COR-L47 (cell line): ENCODE data around the gene TKTL1.
"Not testable (repeated sequence)": the region's sequence is repeated elsewhere in the genome, so short reads cannot be mapped to it uniquely, and the experiment has no call there.

ENCODE experiments used
- DNase-seq: peaks from one replicate; lab custom pipeline; 2025; lab: John Stamatoyannopoulos, UW

The TKTL1 gene

DNA sequence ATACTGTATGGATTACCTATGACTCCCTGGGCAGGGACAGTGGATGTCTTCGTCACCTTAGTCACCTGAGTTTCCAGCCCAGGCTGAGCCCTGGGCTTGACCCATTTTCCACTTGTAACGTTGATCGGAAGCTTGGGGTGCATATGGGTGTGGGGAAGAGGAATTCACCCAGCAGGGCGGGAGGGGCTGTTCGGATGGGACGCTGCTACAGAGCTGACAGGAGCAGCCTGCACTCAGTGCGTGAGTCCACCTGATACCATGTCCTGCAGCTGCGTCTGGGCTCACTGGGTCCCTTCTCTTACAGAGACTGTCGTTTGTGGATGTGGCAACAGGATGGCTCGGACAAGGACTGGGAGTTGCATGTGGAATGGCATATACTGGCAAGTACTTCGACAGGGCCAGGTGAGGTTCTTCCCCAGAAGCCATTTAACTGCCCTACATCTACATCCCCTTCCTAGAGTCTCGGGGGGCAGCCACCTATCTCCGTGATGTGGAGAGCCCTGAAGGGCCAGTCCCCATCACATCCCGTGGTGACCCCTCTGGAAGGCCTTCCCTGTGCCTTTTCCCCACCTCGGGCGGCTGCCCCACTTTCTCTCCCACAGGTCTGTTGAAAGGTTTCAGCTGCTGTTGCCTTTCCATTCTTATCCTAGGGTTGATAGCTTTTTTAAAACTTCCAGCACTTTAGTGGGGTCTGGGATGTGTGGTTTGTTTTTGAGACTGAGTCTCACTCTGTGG is 13.6 kb downstream of the TKTL1 start:
- DNase-seq, result no peak

DNA sequence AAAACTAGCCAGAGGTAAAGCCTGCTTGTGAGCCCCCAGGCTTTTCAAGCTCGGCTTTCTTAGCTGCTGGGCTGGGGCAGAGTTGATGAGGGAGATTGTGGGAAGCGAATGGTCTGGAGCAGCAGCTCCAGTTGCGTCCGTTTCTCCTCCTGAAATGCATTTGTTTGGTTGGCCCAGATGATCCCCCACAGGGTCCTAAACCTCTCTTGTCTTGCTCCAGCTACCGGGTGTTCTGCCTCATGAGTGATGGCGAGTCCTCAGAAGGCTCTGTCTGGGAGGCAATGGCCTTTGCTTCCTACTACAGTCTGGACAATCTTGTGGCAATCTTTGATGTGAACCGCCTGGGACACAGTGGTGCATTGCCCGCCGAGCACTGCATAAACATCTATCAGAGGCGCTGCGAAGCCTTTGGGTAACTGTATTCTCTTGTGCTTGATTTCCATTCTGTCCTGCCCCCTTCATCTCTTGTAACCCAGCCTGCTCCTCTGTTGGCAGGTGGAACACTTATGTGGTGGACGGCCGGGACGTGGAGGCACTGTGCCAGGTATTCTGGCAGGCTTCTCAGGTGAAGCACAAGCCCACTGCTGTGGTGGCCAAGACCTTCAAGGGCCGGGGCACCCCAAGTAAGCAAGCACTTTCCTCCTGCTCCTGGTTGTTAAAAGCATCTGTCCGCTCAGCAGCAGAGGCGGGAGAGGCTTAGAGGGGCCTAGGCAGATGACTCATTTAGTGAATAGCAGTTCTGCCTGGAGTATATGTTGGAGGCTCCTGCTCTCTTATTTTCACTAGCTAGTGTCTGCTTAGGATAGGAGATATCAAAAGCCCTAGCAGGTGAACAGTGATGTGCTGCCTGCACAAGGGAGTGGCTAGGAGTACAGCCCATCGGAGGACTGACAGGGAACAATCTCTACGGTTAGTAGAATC is 15.3 kb downstream of the TKTL1 start:
- DNase-seq, result no peak

DNA sequence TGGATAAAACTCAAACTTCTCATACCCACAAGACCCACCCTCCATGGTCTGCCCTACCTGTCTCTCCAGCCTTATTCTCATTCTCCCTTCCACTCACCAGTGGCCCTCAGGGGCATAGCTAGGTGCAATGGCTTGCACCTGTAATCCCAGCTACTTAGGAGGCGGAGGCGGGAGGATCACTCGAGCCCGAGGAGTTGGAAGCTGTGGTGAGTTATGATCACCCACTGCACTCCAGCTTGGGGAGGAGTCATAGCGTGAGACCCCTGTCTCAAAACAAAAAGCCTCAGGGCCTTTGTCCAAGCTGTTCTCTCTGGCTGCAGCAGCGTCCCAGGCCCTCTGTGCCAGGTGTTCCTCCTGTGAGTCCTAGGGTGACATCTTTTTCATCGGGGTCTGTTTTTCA is 16.5 kb downstream of the TKTL1 start:
- DNase-seq, result no peak

DNA sequence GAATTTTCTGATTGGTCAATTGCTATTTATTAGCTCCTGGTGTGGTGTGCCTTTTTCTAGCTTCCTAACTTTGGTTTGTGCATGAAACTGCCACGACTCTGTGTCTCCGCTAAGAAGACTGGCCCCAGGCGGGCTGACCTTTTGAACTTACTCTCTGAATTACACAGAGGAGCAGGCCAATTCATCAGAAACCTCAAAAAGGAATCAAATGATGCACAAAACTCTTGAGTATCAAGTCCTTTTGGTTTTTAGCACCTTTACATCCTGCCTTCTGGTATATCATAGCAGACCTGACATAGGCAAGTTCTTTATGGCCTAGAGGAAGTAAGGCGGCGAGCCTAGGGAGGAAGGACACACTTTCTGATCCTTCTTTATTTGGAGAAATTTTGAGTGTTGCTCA is 17.6 kb downstream of the TKTL1 start:
- no peak for DNase-seq

DNA sequence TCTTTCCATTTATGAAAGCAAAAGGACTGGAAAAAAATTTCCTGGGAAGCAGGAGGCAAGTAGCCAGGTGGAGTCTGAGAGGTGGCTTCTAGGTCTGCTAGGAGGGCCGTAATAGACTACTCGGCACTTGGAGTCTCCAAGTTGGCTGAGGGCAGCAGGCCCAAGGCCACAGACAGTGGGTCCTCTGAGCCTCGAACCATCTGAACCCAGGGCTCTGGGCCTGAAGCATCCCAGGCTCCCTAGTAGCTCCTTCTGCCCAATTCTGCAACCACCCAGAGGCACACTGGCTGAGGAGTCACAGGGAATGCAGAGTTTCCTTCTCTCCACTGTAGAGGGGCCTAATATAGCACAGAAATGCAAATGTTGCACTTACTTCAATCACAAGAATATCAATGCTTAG is 19.8 kb downstream of the TKTL1 start:
- DNase-seq, result no peak

DNA sequence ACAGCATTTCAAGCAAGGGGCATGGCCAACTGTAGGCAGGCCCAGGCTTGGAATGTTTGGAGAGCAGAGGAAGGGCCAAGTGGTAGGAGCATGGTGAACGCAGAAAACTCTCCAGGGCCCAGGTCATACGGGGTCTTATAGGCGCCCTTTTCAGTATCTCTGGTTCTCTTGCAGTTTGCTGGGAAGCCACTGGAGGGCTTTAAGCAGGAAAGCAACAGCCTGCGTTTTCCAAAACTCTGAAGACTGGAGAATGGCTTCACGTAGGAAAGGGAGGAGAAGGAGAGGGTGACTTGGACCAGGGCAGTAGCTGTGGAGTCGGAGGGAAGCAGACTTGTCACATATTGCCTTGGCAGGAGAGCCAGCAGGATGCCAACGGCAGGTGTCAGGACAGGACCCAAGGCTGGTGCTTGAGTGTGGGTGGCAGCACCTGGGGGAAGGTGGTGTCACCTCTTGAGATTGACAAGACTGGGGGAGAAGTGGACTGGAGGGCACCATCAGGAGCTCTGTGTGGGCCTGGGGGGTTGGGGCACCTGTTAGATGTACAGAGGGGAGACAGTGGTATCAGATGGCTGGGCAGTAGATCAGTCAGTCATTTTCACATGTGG is 21.9 kb downstream of the TKTL1 start:
- no peak for DNase-seq

DNA sequence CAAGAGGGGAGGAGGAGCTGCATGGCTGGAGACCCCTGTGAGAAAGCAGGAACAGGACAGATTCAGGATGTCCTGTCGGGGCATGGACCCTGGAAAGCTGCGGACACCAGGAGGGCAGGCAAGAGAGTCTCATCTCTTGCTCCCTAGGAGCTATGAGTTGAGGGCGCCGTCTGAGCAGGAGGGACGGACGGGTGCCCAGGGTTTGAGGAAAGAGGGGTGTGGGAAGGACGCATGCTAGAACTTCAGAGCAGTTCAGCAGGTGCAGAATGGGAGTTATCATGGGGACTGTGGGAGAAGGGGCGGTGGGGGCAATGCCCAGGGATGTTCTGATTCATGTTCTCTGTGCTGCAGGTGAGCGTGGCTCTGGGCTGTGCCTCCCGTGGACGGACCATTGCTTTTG is 24.8 kb downstream of the TKTL1 start:
- DNase-seq, result no peak

DNA sequence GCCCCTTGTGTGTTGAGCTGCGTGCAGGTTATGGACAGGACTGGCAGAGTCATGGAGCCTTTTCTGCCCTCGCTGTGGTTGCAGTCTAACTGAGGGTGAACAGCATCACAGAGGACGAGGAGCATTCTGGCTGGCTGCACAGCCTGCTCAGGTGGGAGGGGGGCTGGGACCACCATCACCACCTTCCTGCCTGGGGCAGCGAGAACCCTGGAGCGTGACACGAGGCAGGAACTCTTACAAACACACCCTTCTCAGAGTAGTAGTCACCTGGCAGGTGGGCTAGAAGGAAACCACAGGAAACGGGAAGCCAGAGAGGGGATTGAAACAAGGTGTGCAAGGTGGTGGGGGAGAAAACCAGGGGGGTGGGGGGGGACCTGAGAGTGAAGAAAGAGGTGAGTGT is 25.6 kb downstream of the TKTL1 start:
- no peak for DNase-seq

DNA sequence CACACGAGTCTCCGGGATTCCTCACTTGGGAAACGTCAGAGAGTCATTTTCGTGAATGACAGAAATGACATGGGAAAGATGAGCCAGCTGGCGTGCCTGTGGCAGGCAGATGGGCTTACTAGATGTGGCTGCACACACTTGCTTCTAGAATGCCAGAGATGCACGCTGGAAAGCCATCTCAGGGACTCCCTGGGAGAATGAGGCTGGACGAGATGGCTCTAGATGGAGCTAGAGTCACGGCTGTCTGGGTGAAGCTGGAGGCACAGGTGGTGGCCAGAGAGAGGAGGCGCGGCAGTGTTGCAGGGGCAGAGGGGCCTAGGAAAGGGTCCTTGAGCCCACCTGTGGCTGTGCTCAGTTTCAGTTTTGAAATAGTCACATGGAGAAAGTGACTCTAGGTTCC is 26.0 kb downstream of the TKTL1 start:
- no peak for DNase-seq

DNA sequence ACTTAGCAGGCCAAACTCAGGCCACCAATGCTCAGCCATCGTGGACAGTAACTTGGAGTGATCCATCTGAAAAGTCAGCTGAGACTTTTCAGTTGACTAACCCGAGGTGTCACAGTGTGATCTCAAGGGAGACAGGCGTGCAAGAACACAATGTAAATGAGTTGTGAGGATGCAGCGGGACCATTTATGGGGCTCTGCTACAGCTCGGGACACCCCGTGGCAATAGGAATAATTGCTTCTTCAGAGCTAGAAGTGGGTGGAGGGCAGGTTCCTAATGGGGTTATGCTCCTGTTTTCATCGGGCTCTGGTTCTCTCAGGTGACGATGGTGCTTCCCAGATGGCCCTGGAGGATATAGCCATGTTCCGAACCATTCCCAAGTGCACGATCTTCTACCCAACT is 27.3 kb downstream of the TKTL1 start:
- no peak for DNase-seq

DNA sequence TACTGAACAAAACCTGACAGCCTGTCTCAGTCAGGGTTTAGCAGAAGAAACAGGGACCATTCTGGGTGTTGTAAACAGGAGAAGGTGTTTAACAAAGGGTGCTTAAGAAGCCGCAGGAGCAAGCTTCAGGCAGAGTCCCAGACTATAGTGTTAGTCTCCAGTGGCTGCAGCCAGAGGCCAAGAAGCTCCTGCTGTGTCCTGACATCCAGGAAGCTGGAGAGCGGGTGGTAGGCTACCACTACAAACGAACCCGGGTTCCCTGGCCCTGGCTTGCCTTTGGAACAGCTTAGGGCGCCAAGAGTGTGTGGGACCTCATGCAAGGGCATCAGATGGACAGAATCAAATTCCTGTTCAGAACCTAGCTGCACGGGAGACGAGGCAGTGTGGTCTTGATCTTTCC is 27.9 kb downstream of the TKTL1 start:
- no peak for DNase-seq

DNA sequence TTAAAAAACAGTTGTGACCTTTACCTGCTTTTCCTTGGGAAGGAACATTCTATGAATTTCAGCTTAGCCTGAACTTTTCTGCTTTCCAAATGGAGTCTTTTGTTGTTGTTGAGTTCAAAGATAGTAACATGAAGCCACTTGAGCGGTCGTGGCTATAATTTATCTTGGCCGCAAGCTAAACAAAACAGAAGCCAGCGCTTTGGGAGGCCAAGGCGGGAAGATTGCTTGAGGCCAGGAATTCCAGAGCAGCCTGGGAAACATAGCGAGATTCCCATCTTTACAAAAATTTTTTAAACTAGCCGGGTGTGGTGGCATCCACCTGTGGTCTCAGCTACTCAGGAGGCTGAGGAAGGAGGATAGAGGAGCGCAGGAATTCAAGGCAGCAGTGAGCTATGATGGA is 29.9 kb downstream of the TKTL1 start:
- no peak for DNase-seq

DNA sequence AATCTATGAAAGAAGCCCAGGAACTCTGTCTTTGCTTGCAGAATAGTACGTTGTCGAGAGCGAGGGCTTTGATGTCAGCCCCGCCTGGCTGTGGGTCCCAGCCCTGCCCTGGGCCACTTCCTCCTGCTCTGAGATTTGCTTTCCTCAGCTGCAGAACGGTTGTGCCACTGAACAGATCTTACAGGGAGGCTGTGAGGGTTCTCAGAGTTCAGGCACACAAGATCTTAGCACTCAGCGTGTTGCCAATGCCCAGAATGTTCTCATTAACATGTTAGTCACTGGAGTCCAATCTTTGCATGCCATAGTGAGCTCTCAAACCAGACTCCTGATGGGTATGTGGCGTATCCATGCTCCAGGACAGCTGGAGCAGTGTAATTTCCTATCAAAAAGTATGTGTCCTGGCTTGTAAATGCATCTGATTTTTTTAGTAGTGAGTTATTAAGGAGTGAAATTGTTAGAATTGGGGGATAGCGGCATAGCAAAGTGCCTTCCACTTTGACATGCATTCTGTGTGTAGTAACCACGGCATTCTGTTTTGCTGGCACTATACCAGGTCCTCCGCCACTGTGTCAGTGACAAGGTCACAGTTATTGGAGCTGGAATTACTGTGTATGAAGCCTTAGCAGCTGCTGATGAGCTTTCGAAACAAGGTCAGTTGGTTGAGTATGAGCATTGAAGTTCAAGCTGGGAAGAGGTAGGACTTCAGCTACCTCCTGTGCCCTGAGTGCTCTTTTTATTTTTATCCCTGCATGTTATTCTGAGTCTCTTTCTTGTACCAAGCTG is 31.6 kb downstream of the TKTL1 start:
- DNase-seq, result no peak

DNA sequence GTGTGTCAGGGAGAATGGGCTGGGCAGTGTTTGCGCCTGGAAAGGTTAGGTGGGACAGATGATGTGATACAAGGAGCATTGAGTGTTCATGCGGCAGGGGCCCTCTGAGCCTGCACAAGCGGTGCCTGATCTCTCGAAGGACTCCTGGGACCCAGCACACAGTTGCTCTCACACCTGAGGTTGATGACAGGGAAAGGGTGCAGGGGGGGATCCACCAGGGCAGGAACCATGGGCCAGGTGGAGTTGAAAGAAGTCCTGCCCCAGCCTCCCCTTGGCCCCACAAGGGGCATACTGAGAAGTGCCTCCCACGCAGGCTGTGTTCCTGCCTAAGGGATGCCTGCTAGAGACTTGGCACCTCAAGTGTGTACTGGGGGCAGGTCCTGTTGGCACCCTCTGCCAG is 33.1 kb downstream of the TKTL1 start:
- DNase-seq, result no peak

DNA sequence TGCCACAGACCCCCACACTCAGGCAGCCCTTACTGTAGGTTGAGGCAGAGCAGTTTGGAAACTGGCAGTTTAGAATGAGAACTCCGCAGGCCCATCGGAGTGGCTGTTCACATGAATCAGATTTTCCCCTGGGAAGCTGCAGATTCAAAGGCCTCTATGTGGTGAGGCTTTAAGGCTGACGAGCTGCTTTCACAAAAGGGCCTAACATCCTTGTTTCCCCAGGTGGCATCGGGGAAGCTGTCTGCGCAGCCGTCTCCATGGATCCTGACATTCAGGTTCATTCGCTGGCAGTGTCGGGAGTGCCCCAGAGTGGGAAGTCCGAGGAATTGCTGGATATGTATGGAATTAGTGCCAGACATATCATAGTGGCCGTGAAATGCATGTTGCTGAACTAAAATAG is 33.7 kb downstream of the TKTL1 start:
- no peak for DNase-seq

DNA sequence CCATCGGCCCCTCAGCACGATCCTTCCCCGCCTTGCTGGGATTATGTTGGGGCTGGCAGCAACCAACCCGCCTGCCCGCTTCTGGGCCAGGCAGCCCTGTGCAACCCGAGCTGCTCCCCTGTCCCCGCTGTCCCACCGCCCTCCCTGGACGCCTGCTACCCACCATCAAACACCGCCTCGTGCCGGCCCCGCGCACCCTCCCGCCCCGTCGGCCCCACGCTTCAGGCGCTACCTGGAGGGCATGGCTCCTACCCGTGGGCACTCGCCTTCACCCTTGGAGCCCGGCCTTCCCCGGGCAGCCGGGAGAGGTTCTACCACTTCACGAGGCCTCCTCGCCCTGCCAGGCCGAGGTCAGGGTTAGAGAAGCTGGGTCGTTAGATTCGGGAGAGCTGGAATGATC is 37.0 kb downstream of the TKTL1 start:
- DNase-seq, result no peak

DNA sequence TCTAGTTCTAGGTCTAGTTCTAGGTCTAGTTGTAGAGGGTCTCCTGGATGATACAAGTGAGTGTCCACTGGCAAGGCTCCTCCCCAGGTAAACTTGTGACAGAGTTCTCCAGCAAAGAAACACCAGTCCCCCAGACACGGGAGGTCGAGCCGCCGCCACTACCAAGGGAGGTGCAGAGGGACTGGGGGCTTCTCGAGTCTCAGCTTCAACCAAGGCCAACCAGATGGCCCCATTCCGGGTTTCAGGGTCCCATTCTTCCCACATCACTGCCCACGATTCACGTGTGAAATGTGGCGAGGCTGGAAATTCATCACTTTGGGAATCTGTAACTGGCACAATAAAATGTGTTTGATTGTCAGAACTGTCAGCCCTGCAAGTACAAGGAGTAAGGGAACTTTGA is 37.5 kb downstream of the TKTL1 start:
- no peak for DNase-seq

DNA sequence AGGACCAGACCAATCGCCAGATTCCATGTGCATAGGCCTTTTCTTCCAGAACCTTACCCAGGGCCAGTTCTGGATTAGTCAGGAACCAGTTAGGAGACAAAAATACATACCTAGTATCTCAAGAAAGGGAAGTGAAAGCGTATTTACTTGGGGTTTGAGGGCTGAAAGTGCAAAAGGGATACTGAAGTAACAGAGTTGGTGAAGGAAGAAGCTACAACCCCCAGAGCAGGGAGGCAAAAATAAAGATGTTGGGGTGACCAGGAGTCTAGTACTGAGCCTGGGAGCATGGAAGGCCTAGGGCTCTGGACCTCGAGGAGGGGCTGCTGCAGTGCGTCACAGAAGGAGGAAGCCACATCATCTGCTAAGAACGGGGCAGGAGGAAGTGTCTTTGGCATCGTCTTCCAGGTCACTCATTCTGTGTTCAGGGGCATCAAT is 38.3 kb downstream of the TKTL1 start:
- DNase-seq, result no peak

DNA sequence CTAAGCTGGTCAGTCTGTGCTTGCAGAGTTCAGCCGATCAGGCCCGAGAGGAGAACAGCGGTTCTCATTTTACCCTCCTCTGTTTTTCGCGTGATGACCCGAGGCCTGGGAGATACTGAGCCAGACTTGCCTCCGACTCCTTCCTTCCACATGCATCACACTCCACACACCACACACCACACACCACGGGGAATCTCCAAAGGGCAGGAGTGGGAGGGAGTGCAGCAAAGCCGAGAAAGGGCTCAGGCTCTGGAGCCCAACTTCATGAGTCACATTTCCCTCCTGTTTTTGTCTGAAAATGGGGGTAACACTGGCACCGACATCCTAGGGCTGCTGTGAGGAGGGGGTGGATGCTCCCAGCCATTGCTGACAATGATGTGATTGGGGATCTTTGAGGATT is 38.9 kb downstream of the TKTL1 start:
- no peak for DNase-seq

DNA sequence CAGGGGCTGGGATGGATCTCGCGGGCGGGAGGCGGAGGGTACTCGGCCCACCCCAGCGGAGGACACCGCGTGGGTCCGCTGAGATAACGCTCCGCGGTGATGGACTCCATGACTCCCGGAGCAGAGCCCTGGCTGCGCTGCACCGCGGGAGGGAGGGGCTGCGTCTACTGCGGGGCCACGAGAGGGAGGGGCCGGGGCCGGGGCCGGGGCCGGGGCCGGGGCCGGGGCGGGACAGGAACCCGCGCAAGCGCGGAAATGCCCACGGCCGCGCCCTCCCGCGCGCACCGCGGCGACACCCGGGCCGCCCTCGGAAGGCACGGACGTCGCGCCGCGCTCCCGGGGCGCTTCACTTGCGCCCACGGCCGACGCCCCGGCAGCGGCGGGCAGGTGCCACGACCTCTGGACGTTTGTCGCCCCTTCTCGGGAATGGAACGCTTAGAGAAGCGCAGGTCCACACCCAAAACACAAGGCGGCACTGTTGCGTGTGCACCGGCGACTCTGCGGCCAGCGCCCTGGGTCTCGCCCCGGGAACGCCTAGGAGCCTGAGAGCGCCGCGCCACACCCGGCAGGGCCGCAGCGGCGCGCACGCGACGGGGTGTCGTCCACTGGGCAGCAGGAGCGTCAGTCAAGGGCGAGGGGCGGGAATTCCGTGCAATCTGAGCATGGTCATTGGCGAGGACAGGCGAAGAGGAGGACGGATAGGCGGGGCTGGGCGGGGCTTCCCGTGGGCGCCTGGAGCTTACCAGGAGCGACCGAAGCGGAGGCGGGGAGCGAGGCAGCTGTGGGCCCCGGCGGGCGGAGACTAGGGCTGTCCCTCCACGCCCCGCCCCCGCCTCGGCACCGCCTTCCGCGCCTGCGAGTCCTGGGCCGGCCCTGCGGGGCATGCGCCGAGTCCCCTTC is 46.1 kb downstream of the TKTL1 start:
- DNase-seq, result not testable (repeated sequence)

DNA sequence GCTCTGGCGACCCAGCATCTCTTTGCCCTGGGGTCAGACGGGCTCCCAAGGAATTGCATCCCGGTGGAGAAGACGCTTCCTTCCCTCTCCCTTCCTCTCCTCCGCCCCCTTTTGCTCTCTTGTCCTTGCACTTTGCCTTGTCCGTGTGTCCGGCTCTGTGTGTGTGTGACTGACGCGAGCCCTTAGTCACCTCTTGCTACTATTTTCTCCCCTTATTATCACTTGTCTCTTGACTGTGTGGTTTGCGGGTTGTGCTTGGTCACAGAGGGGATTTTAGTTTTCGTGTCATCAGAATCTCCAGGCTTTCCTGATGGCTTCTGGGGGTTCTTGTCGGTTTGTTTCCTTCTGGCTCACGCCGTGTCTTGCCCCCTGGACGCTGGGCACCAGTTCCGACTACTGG is 47.5 kb downstream of the TKTL1 start:
- not testable (repeated sequence) for DNase-seq
